GM19238 (cell line): ENCODE results near the gene TMEFF2.

Experiments
- DNase-seq: peaks from one replicate; pipeline ENCODE4 v3.0.0; 2011; ENCODE audit warnings: low spot score; ENCODE audit not compliant: insufficient read length

TMEFF2 gene

GRCh38 chr2:192017844-192018243, 176.9 kb downstream of the TMEFF2 start:
- no peak for DNase-seq

GRCh38 chr2:192016265-192016664, 178.5 kb downstream of the TMEFF2 start:
- no peak for DNase-seq

GRCh38 chr2:192013211-192013610, 181.5 kb downstream of the TMEFF2 start:
- DNase-seq, result no peak

- DNase-seq, result no peak
These were observed 183.5 kb downstream of the TMEFF2 start for GRCh38 chr2:192011196-192011595.

GRCh38 chr2:192010073-192010472, 184.7 kb downstream of the TMEFF2 start:
- DNase-seq, result no peak

GRCh38 chr2:192007581-192008228, 187.0 kb downstream of the TMEFF2 start:
- no peak for DNase-seq

GRCh38 chr2:192005211-192005610, 189.5 kb downstream of the TMEFF2 start:
- no peak for DNase-seq

- no peak for DNase-seq
These were observed 190.4 kb downstream of the TMEFF2 start for GRCh38 chr2:192004188-192004963.

GRCh38 chr2:192002418-192002817, 192.3 kb downstream of the TMEFF2 start:
- no peak for DNase-seq

- no peak for DNase-seq
These were observed 194.3 kb downstream of the TMEFF2 start for GRCh38 chr2:192000196-192000980.

- no peak for DNase-seq
These were observed 195.5 kb downstream of the TMEFF2 start for GRCh38 chr2:191999101-191999841.

- no peak for DNase-seq
These were observed 199.4 kb downstream of the TMEFF2 start for GRCh38 chr2:191995285-191995684.

- no peak for DNase-seq
These were observed 200.0 kb downstream of the TMEFF2 start for GRCh38 chr2:191994749-191995148.

GRCh38 chr2:191991442-191991841, 203.3 kb downstream of the TMEFF2 start:
- DNase-seq, result no peak

GRCh38 chr2:191985740-191986139, 209.0 kb downstream of the TMEFF2 start:
- no peak for DNase-seq

GRCh38 chr2:191983591-191983990, 211.1 kb downstream of the TMEFF2 start:
- no peak for DNase-seq

GRCh38 chr2:191983186-191983585, 211.5 kb downstream of the TMEFF2 start:
- DNase-seq, result no peak

- DNase-seq, result no peak
These were observed 213.0 kb downstream of the TMEFF2 start for GRCh38 chr2:191981706-191982105.

- DNase-seq, result no peak
These were observed 214.2 kb downstream of the TMEFF2 start for GRCh38 chr2:191980483-191980882.

- no peak for DNase-seq
These were observed 215.5 kb downstream of the TMEFF2 start for GRCh38 chr2:191979221-191979730.

GRCh38 chr2:191977754-191978153, 217.0 kb downstream of the TMEFF2 start:
- no peak for DNase-seq
